GM19351 (cell line): Measurements from ENCODE around the gene MCRIP1.

Experiments
- ATAC-seq: cut with Tn5 transposase; IDR thresholded peaks from one replicate; pipeline ENCODE4 v1.9.1; 2021; ENCODE audit warnings: mild to moderate bottlenecking, moderate library complexity; ENCODE audit not compliant: unreplicated experiment

The MCRIP1 gene

DNA sequence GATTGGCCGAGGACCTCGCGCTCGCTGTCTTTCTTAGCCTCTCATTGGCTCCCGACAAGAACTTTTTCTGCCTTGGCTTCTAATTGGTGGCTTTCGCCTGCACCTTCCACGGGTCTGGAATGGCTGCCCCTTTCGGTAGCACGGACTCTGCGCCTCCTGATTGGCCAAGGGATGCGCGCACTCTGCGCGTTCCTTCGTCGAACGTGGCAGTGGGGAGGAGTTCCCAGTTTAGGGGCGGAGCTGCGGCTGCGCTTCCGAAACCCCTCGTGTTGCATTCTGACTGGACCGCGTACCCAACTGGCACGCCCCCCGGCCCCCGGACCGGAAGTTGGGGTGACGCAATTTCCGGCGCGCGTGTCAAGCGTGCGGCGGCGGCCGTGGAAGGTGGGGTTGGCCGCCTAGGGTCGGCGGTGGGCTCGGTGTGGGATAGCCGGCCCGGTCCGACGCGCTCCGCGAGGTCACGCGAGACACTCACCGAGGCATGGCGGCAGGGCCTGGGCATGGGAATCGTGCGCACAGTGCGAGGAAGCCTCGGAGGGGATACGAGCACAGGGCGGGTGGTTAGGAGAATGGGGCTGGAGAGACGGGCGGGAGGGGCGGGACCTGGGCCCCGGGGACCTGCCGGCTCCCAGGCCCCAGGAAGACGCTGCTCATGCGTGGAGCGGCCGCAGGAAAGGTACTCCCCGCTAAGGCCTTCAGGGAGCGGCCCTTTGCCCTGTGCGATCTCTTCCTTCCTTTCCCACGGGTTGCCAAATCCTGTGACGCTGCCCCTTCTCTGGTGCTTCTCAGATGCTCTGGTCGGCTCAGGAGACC lies 27.9 kb upstream of the MCRIP1 start:
- ATAC-seq: peak; percentile 84

GRCh38 chr17:81859906-81860755 lies 27.0 kb upstream of the MCRIP1 start, which contains the start of gene P4HB:
TSS of gene P4HB (minus strand) at chr17:81860535. CDS start at chr17:81860471, 64 bp downstream.
- ATAC-seq: no peak

- no peak for ATAC-seq
Measured at GRCh38 chr17:81858967-81859905, 26.1 kb upstream of the MCRIP1 start.

DNA sequence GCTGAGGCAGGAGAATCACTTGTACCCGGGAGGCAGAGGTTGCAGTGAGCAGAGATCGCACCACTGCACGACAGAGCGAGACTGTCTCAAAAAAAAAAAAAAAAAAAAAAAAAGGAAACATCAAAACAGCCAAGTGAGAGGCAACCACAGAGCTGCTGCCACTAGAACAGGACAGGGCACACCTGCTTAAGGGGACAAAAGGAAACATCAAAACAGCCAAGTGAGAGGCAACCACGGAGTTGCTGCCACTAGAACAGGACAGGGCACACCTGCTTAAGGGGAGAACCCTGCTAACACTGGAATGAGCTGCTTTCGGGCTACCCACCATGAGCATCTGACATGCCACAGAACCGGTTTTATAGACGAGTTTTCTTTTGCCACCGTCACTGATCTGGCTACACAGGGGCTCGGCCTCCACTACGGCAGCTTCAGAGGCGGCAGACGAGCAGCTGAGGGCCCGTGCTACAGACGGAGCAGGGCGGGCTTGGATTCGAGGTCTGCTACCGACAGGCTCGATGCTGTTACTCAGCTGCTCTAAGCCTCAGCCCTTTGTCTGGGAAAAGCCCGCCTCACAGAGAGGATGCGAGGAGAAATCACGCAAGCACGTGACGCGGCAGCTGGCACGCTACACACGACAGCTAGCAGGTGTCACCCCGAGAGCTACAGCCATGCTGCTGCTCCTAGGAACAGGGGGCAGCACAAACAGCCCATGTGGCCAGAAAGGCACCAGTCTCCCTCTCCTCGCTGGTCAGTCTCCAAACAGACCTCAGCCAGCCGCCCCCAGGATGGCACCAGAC lies 25.3 kb upstream of the MCRIP1 start:
- no peak for ATAC-seq

DNA sequence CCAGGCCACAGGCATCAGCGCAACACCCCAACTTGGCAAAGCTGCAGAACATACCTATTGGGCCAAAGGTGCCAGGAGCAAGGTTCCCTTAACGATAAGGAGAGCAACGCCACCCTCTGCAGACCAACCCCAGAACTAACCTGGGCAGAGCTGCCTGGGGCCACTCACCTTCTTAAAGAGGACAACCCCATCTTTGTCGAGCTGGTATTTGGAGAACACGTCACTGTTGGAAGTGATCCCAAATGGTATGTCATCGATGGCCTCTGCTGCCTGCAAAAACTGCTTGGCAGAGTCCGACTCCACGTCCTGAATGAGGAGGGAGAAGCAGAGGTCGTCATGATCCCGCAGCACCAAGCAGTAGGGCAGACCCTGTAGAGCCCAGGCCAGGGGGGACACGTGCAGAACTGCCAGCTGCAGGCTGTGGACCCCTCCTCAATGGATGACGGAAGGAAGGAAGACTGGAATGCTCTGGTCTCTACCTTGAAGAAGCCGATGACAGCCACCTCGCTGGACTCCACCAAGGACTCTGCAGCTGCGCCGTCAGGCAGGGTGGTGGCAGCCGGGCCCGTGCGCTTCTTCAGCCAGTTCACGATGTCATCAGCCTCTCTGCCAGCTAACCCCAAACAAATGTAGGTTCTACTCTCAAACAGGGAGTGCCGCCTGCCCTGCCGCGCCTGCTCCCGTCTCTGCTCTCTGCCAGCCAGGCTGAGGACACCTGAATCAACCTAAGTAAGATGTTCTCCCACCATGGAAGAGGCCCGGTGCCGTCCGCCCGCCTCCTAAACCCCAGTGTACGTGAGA lies 22.1 kb upstream of the MCRIP1 start:
- no peak for ATAC-seq

- ATAC-seq: no peak
Measured at GRCh38 chr17:81852237-81852636, 19.1 kb upstream of the MCRIP1 start.

GRCh38 chr17:81851423-81851822 lies 18.3 kb upstream of the MCRIP1 start:
- no peak for ATAC-seq

- ATAC-seq: no peak
Measured at GRCh38 chr17:81849457-81849856, 16.4 kb upstream of the MCRIP1 start.

GRCh38 chr17:81846743-81847689 lies 13.9 kb upstream of the MCRIP1 start:
- ATAC-seq: no peak

- no peak for ATAC-seq
Measured at GRCh38 chr17:81845881-81846742, 13.0 kb upstream of the MCRIP1 start.

DNA sequence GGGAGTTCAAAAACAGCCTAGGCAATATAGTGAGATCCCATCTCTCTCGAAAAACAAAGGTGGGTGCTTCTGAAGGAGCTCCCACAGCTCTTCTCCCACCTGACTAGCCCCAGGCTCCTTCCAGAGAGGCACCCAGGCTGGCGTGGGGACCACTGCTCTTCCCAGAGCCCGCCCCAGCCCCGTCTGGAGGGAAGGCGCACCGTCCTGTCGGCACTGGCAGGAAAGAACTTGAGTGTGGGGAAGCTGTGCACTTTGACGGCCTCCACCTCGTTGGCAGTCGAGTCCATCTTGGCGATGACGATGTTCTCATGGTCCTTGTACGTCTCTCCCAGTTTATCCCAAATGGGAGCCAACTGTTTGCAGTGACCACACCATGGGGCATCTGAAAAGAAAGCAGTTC lies 12.3 kb upstream of the MCRIP1 start:
- ATAC-seq: no peak

GRCh38 chr17:81844887-81845286 lies 11.8 kb upstream of the MCRIP1 start:
- no peak for ATAC-seq

GRCh38 chr17:81844327-81844851 lies 11.3 kb upstream of the MCRIP1 start:
- ATAC-seq: no peak

DNA sequence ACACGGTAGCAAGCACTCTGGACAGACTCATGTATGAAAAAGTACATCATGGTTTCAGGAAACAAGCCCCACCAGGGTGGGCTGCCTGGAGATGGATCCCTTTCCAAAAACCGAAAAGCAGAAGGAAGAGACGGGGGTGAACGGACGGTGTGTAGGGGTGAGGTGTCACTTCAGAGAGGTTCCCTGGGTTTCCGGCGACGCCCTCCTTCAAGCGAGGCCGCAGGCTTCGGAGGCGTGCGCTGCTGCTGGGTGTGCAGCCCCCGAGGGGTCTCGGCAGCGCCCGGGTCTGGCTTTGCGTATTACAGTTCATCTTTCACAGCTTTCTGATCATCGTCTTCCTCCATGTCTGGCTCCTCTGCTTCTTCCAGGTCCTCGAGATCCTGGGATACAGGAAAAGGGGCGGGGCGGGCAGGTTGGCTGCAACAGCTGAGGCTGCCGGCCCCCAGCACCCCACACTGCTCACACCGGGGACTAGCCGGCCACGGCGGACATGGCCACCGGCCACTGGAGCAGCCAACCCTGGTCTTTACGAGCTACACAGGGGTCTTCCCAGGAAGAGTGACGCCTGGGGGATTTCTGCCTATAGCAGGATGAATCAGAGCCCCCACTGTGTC lies 10.7 kb upstream of the MCRIP1 start:
- no peak for ATAC-seq

- ATAC-seq: no peak
Measured at GRCh38 chr17:81842725-81843504, 9.8 kb upstream of the MCRIP1 start.

DNA sequence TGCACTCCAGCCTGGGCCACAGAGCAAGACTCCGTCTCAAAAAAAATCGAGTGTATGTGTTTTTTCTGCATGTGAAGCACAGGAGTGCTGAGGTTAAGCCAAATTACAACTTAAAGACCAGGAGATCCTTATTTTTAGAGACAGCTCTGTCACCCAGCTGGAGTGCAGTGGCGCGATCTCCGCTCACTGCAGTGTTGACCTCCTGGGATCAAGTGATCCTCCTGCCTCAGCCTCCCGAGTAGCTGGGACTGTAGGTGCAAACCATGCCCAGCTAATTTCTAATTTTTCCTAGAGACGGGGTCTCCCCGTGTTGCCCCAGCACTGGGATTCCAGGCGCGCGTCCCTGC lies 9.3 kb upstream of the MCRIP1 start:
- no peak for ATAC-seq
